OCI-LY3 (cell line): ENCODE data around the gene XAGE2.
"Not testable (repeated sequence)": the region's sequence is repeated elsewhere in the genome, so short reads cannot be mapped to it uniquely, and the experiment has no call there.

Experiments
- H2AFZ ChIP-seq: fragments of 200-600, 300-600 bp; shearing (Covaris generic); 2 replicates; pipeline ENCODE4 v1.6.0; 2014; ENCODE audit warnings: antibody characterized with exemption, low read depth, low read length
- H3K27ac ChIP-seq: fragments of 200-600, 300-600 bp; sonication (generic); 2 replicates; pipeline ENCODE4 v1.5.1; 2014; ENCODE audit warnings: mild to moderate bottlenecking, low read length, moderate library complexity, mixed read lengths
- H3K27me3 ChIP-seq: fragments of 200-600, 300-600 bp; sonication (generic); 2 replicates; pipeline ENCODE4 v1.6.1; 2014; ENCODE audit warnings: low read depth, low read length, mixed read lengths
- H3K36me3 ChIP-seq: fragments of 200-600, 300-600 bp; sonication (generic); replicated peaks from 2 replicates; pipeline ENCODE3; 2014; ENCODE audit warnings: low read depth, low read length, mixed read lengths
- H3K4me1 ChIP-seq: fragments of 300-600, 200-600 bp; sonication (generic); 2 replicates; pipeline ENCODE4 v1.6.1; 2014; ENCODE audit warnings: low read length, mixed read lengths
- H3K4me2 ChIP-seq: fragments of 200-600, 300-600 bp; sonication (generic); 2 replicates; pipeline ENCODE4 v1.6.1; 2014; ENCODE audit warnings: low read length, mixed read lengths
- H3K4me3 ChIP-seq: fragments of 300-600, 200-600 bp; sonication (generic); 2 replicates; pipeline ENCODE4 v1.5.1; 2014; ENCODE audit warnings: antibody characterized with exemption, mild to moderate bottlenecking, low read length, moderate library complexity
- H3K79me2 ChIP-seq: fragments of 300-600, 200-600 bp; shearing (Covaris generic); 2 replicates; pipeline ENCODE4 v1.6.1; 2014; ENCODE audit warnings: mild to moderate bottlenecking, low read length, mixed read lengths
- H3K9ac ChIP-seq: fragments of 300-600, 200-600 bp; shearing (Covaris generic); 2 replicates; pipeline ENCODE4 v1.6.0; 2014; ENCODE audit warnings: mild to moderate bottlenecking, low read length, moderate library complexity
- H3K9me3 ChIP-seq: fragments of 200-600, 300-600 bp; shearing (Covaris generic); 2 replicates; pipeline ENCODE4 v1.6.1; 2014; ENCODE audit warnings: low read length, mixed read lengths; ENCODE audit not compliant: insufficient read depth
- H4K20me1 ChIP-seq: fragments of 200-600, 300-600 bp; sonication (generic); 2 replicates; pipeline ENCODE4 v1.6.1; 2016; ENCODE audit warnings: low read length, mixed read lengths; ENCODE audit not compliant: insufficient read depth
- CTCF ChIP-seq: fragments of 200-600, 300-600 bp; sonication (generic); IDR thresholded peaks from 2 replicates; pipeline ENCODE4 v1.5.1; 2014; ENCODE audit warnings: antibody characterized with exemption, low read length, low read depth
- EZH2phosphoT487 ChIP-seq: fragments of 200-600 bp; shearing (Covaris generic); IDR thresholded peaks from 2 replicates; pipeline ENCODE4 v1.6.1; 2018; ENCODE audit warnings: antibody characterized with exemption, mixed run types, low read depth

XAGE2 gene

GRCh38 chrX:52345402-52345801 lies 23.4 kb upstream of the XAGE2 start:
- H4K20me1 ChIP-seq, H3K27me3 ChIP-seq, H3K9me3 ChIP-seq, H3K27ac ChIP-seq, H3K9ac ChIP-seq, H3K4me3 ChIP-seq, H2AFZ ChIP-seq, H3K36me3 ChIP-seq, H3K4me2 ChIP-seq, H3K79me2 ChIP-seq, H3K4me1 ChIP-seq: not testable (repeated sequence)
- TF ChIP-seq CTCF = peak; percentile 49

GRCh38 chrX:52346174-52347165 lies 22.4 kb upstream of the XAGE2 start:
- H3K9me3 ChIP-seq = no peaks in the 10 kb centered on the region
- H3K27me3 ChIP-seq = no peaks in the 10 kb centered on the region
- no peaks in the 10 kb centered on the region for H3K36me3 ChIP-seq
- H3K4me1 ChIP-seq = no peaks in the 10 kb centered on the region
- TF ChIP-seq EZH2phosphoT487 (no peak), CTCF (no peak)
- H3K4me3 ChIP-seq = no peak overlapping the region
- H3K9ac ChIP-seq = no peak overlapping the region
- H3K27ac ChIP-seq = no peak overlapping the region
- no peaks in the 10 kb centered on the region for H3K79me2 ChIP-seq
- H2AFZ ChIP-seq = no peak overlapping the region
- no peaks in the 10 kb centered on the region for H4K20me1 ChIP-seq
- H3K4me2 ChIP-seq = no peak overlapping the region

- H3K4me2 ChIP-seq = no peak overlapping the region
- H3K79me2 ChIP-seq = no peaks in the 10 kb centered on the region
- no peaks in the 10 kb centered on the region for H3K4me1 ChIP-seq
- H2AFZ ChIP-seq = no peak overlapping the region
- H3K36me3 ChIP-seq = no peaks in the 10 kb centered on the region
- H3K4me3 ChIP-seq = no peak overlapping the region
- no peaks in the 10 kb centered on the region for H3K27me3 ChIP-seq
- H4K20me1 ChIP-seq = no peaks in the 10 kb centered on the region
- no peak overlapping the region for H3K9ac ChIP-seq
- no peak overlapping the region for H3K27ac ChIP-seq
- H3K9me3 ChIP-seq = no peaks in the 10 kb centered on the region
- TF ChIP-seq CTCF = no peak
- TF ChIP-seq EZH2phosphoT487 = no peak
Measured at GRCh38 chrX:52349681-52350080, 19.1 kb upstream of the XAGE2 start.

GRCh38 chrX:52352551-52352950 lies 16.3 kb upstream of the XAGE2 start:
- H3K9ac ChIP-seq = no peak overlapping the region
- no peaks in the 10 kb centered on the region for H3K9me3 ChIP-seq
- H3K4me2 ChIP-seq = no peak overlapping the region
- H3K36me3 ChIP-seq = no peaks in the 10 kb centered on the region
- H2AFZ ChIP-seq = no peak overlapping the region
- H3K79me2 ChIP-seq = no peaks in the 10 kb centered on the region
- H3K27ac ChIP-seq = no peak overlapping the region
- H4K20me1 ChIP-seq = no peaks in the 10 kb centered on the region
- no peak for TF ChIP-seq EZH2phosphoT487
- TF ChIP-seq CTCF = no peak
- no peaks in the 10 kb centered on the region for H3K4me1 ChIP-seq
- no peaks in the 10 kb centered on the region for H3K27me3 ChIP-seq
- H3K4me3 ChIP-seq = no peak overlapping the region
